ENCODE data around the gene WDFY1.

Gene WDFY1

DNA sequence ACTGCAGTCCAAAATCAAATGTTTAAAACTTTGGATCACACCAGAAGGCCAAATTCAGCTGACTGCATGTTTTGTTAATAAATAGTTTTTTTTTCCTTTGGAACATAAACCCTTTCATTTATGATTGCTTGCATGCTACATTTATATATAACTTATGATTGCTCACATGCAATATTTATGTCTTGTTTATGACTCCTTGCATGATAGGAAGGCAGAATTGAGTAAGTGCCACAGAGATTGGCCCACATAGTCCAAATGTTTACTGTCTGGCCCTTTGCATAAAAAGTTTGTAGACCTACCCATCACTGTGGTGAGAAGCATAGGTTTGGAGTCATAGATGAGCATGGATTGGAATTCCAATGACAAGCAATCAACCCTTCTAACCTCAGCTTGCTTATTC, 30.8 kb downstream of the WDFY1 start:
- no peak for TF ChIP-seq CTCF (IDR thresholded peaks at IDR 0.05; ENCODE audit: low read depth, low read length)
- no peak overlapping the region for H3K4me3 ChIP-seq (replicated peaks in 1 of 2; ENCODE audit: low read depth in 2 of 2, low read length in 2 of 2)
- no peak for DNase-seq (ENCODE audit: low read depth in 2 of 2)

GRCh38 chr2:223909001-223909741, 36.0 kb downstream of the WDFY1 start:
- no peak overlapping the region for H3K4me3 ChIP-seq (replicated peaks in 1 of 2; ENCODE audit: low read depth in 2 of 2, low read length in 2 of 2)
- DNase-seq (ENCODE audit: low read depth in 2 of 2) = peak in 1 of 2 donors; percentile 22
- TF ChIP-seq CTCF (IDR thresholded peaks at IDR 0.05; ENCODE audit: low read depth, low read length) = no peak

DNA sequence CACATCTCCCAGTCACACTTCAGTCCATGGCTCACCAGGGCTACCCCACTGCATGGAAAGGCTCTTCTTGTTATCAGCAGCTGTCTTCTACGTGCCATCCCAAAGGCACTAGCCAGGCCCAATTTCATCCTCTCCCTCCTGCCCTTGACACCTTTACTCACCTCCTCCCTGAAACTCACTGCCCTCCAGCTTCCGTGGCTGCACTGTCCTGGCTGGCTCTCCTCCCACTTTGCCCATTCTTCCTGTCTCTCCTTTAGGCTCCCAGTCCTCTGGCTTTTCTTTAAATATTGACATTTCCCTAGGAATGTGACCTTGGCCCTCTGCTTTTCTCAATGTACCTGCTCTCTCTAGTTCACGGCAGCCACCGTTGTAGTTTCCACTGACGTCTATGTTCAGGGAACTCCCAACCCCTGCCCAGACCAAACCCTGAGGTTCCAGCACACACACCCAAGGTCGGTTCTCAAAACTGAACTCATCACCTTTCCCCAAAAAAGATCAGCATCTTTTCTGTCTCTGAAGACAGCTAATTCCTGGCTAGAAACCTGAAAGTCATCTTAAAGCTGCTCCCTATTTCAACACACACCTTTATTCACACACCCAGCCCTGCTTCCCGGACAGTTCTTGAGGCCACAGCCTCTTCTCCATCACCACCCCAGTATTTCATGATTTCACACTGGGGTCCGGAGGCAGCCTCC, 36.7 kb downstream of the WDFY1 start:
- TF ChIP-seq CTCF (IDR thresholded peaks at IDR 0.05; ENCODE audit: low read depth, low read length) = no peak
- H3K4me3 ChIP-seq (replicated peaks in 1 of 2; ENCODE audit: low read depth in 2 of 2, low read length in 2 of 2) = no peak overlapping the region
- no peak for DNase-seq (ENCODE audit: low read depth in 2 of 2)

- TF ChIP-seq CTCF (IDR thresholded peaks at IDR 0.05; ENCODE audit: low read depth, low read length) = no peak
- H3K4me3 ChIP-seq (replicated peaks in 1 of 2; ENCODE audit: low read depth in 2 of 2, low read length in 2 of 2) = no peak overlapping the region
- no peak for DNase-seq (ENCODE audit: low read depth in 2 of 2)
These were observed 39.1 kb downstream of the WDFY1 start for GRCh38 chr2:223905996-223906395.

DNA sequence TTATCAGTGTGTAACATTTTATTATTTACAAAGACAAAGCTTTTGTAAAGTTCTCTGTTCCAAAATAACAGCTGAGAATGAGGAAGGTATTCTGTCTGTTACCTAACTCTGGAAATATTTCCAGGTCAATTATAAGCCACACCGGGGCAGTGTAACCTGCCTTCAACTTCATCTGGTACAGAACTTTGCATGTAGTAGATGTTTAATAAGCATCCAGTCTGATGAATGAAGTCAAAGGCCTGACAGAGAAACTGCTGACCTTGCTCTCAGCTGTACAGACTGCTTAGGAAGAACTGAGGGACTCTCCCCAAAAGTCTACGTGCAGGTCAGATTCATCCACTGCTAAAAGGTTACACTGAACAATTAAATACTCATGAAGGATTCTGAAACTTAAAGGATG, 43.3 kb downstream of the WDFY1 start:
- no peak for DNase-seq (ENCODE audit: low read depth in 2 of 2)
- no peak overlapping the region for H3K4me3 ChIP-seq (replicated peaks in 1 of 2; ENCODE audit: low read depth in 2 of 2, low read length in 2 of 2)
- no peak for TF ChIP-seq CTCF (IDR thresholded peaks at IDR 0.05; ENCODE audit: low read depth, low read length)

GRCh38 chr2:223901311-223901710, 43.8 kb downstream of the WDFY1 start:
- DNase-seq (ENCODE audit: low read depth in 2 of 2) = no peak
- no peak for TF ChIP-seq CTCF (IDR thresholded peaks at IDR 0.05; ENCODE audit: low read depth, low read length)
- no peak overlapping the region for H3K4me3 ChIP-seq (replicated peaks in 1 of 2; ENCODE audit: low read depth in 2 of 2, low read length in 2 of 2)
